ENCODE measurements around the gene NRP1.

GRCh38 chr10:33133557-33133956, 200.9 kb downstream of the NRP1 start:
- no peak for TF ChIP-seq CTCF (IDR thresholded peaks at IDR 0.05; ENCODE audit: low read depth, low read length, missing input control)
- no peak for TF ChIP-seq MAX (IDR thresholded peaks at IDR 0.05)
- TF ChIP-seq ZBTB33 (IDR thresholded peaks at IDR 0.05), result no peak
- no peak for TF ChIP-seq YY1 (IDR thresholded peaks at IDR 0.05)
- TF ChIP-seq REST (IDR thresholded peaks at IDR 0.05), result no peak
- no peak for TF ChIP-seq SP1 (IDR thresholded peaks at IDR 0.05)
- TF ChIP-seq TAF1 (conservative IDR thresholded peaks at IDR 0.05), result no peak
- no peak for TF ChIP-seq RAD21 (IDR thresholded peaks at IDR 0.05)
- no peak for TF ChIP-seq ATF3 (IDR thresholded peaks at IDR 0.05)
- TF ChIP-seq NR2F2 (IDR thresholded peaks at IDR 0.05), result no peak
- no peak for TF ChIP-seq HNF4A (conservative IDR thresholded peaks at IDR 0.05)
- TF ChIP-seq JUND (IDR thresholded peaks at IDR 0.05), result no peak
- TF ChIP-seq FOXA1 (IDR thresholded peaks at IDR 0.05), result no peak
- TF ChIP-seq FOXA2 (IDR thresholded peaks at IDR 0.05), result no peak
